ENCODE results near the gene CCNF. TPM values are rescaled to one million over a fixed set of nuclear protein-coding genes. Genes with fewer than 3 reads are reported as not detected.

The CCNF gene
- polyA plus RNA-seq, 1 donor (not counting 4 experiments of a cell fraction or from before 2014, with no cell fraction given): 3.5 TPM

- H3K27me3 ChIP-seq (ENCODE audit: control insufficient read depth, extremely low read depth, insufficient read depth, low read length): no peaks in the 10 kb centered on the region
- peaks cover 12% of the 10 kb centered on the region for H3K4me1 ChIP-seq (ENCODE audit: control insufficient read depth, extremely low read depth, insufficient read depth, low read length)
- dilution Hi-C loops (cut with MboI; ENCODE audit: extremely low pct_ligation_motif_present, low sequenced_read_pairs): no loop called here
- H4K20me1 ChIP-seq (ENCODE audit: control insufficient read depth, extremely low read depth, insufficient read depth, low read length): peaks cover 3% of the 10 kb centered on the region
- no peaks in the 10 kb centered on the region for H3K9me1 ChIP-seq (ENCODE audit: control insufficient read depth, extremely low read depth, insufficient read depth, low read length)
- H3K4me3 ChIP-seq (ENCODE audit: control insufficient read depth in 2 of 3, extremely low read depth in 1 of 3, insufficient read depth in 2 of 3, low read depth in 1 of 3, low read length in 3 of 3): no peak overlapping the region
- TF ChIP-seq, protein P1, sequence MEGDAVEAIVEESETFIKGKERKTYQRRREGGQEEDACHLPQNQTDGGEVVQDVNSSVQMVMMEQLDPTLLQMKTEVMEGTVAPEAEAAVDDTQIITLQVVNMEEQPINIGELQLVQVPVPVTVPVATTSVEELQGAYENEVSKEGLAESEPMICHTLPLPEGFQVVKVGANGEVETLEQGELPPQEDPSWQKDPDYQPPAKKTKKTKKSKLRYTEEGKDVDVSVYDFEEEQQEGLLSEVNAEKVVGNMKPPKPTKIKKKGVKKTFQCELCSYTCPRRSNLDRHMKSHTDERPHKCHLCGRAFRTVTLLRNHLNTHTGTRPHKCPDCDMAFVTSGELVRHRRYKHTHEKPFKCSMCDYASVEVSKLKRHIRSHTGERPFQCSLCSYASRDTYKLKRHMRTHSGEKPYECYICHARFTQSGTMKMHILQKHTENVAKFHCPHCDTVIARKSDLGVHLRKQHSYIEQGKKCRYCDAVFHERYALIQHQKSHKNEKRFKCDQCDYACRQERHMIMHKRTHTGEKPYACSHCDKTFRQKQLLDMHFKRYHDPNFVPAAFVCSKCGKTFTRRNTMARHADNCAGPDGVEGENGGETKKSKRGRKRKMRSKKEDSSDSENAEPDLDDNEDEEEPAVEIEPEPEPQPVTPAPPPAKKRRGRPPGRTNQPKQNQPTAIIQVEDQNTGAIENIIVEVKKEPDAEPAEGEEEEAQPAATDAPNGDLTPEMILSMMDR (optimal IDR thresholded peaks at IDR 0.05 in 1 of 3, IDR thresholded peaks at IDR 0.05 in 1 of 3, conservative IDR thresholded peaks at IDR 0.05 in 1 of 3; ENCODE audit: extremely low read depth in 1 of 3, insufficient read depth in 2 of 3, low read length in 3 of 3): no peak
- no peak for TF ChIP-seq EZH2 (IDR thresholded peaks at IDR 0.05; ENCODE audit: low read length)
- DNase-seq (ENCODE audit: low read depth, low spot score) (no peak), FAIRE-seq (no peak)
- H3K27ac ChIP-seq (ENCODE audit: control insufficient read depth, insufficient read depth, low read length): no peak overlapping the region
- no peaks in the 10 kb centered on the region for H3K9me3 ChIP-seq (ENCODE audit: control insufficient read depth, low read depth, low read length)
- H3K79me2 ChIP-seq (ENCODE audit: control insufficient read depth, insufficient read depth, low read length): peaks cover 20% of the 10 kb centered on the region
- no peak overlapping the region for H2AFZ ChIP-seq (ENCODE audit: control insufficient read depth, low read length)
- H3K4me2 ChIP-seq (ENCODE audit: control insufficient read depth, extremely low read depth, insufficient read depth, low read depth, low read length): no peak overlapping the region
- no peak overlapping the region for H3K9ac ChIP-seq (ENCODE audit: control insufficient read depth, extremely low read depth, insufficient read depth, low read length)
- peaks cover 0 to 4% of the 10 kb centered on the region in 2 experiments for H3K36me3 ChIP-seq (ENCODE audit: control insufficient read depth in 2 of 2, extremely low read depth in 1 of 2, insufficient read depth in 2 of 2, low read length in 2 of 2)
Observed at GRCh38 chr16:2426941-2427361, 2.3 kb upstream of the CCNF start.

DNA sequence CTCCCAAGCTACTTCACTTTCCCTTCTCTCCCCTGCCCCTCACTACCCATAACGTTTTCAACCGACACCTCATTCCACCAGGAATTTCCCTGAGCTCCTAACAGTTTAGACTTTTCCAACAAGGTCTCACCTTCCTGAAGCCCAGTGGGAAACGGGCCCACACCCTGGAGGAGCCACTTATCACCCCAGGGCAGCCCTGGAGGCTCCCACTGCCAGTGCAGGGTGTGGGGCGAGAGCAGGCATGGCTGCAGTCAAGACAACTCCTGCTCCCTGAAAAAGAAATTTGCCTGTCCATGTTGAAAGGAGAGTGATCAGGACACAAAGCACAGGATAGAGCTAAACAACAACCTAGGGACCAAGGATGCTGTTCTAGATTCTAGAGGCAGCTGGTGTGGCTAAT is 1.7 kb upstream of the CCNF start:
- peaks cover 12% of the 10 kb centered on the region for H3K4me1 ChIP-seq (ENCODE audit: control insufficient read depth, extremely low read depth, insufficient read depth, low read length)
- no peak overlapping the region for H2AFZ ChIP-seq (ENCODE audit: control insufficient read depth, low read length)
- H3K4me2 ChIP-seq (ENCODE audit: control insufficient read depth, extremely low read depth, insufficient read depth, low read depth, low read length): no peak overlapping the region
- no peak overlapping the region for H3K27ac ChIP-seq (ENCODE audit: control insufficient read depth, insufficient read depth, low read length)
- TF ChIP-seq, protein P1 (optimal IDR thresholded peaks at IDR 0.05 in 1 of 3, IDR thresholded peaks at IDR 0.05 in 1 of 3, conservative IDR thresholded peaks at IDR 0.05 in 1 of 3; ENCODE audit: extremely low read depth in 1 of 3, insufficient read depth in 2 of 3, low read length in 3 of 3): no peak
- TF ChIP-seq EZH2 (IDR thresholded peaks at IDR 0.05; ENCODE audit: low read length): no peak
- peaks cover 3 to 9% of the 10 kb centered on the region in 2 experiments for H3K36me3 ChIP-seq (ENCODE audit: control insufficient read depth in 2 of 2, extremely low read depth in 1 of 2, insufficient read depth in 2 of 2, low read length in 2 of 2)
- H3K4me3 ChIP-seq (ENCODE audit: control insufficient read depth in 2 of 3, extremely low read depth in 1 of 3, insufficient read depth in 2 of 3, low read depth in 1 of 3, low read length in 3 of 3): no peak overlapping the region
- peaks cover 24% of the 10 kb centered on the region for H3K79me2 ChIP-seq (ENCODE audit: control insufficient read depth, insufficient read depth, low read length)
- H3K9me3 ChIP-seq (ENCODE audit: control insufficient read depth, low read depth, low read length): no peaks in the 10 kb centered on the region
- peaks cover 3% of the 10 kb centered on the region for H4K20me1 ChIP-seq (ENCODE audit: control insufficient read depth, extremely low read depth, insufficient read depth, low read length)
- no peak overlapping the region for H3K9ac ChIP-seq (ENCODE audit: control insufficient read depth, extremely low read depth, insufficient read depth, low read length)
- dilution Hi-C loops (cut with MboI; ENCODE audit: extremely low pct_ligation_motif_present, low sequenced_read_pairs): no loop called here
- no peaks in the 10 kb centered on the region for H3K9me1 ChIP-seq (ENCODE audit: control insufficient read depth, extremely low read depth, insufficient read depth, low read length)
- FAIRE-seq: no peak
- H3K27me3 ChIP-seq (ENCODE audit: control insufficient read depth, extremely low read depth, insufficient read depth, low read length): no peaks in the 10 kb centered on the region
- no peak for DNase-seq (ENCODE audit: low read depth, low spot score)

Measured in keratinocyte (primary cell).